HG02610 (cell line): ENCODE measurements around the gene TLR6.
"Not testable (repeated sequence)": the region's sequence is repeated elsewhere in the genome, so short reads cannot be mapped to it uniquely, and the experiment has no call there.

Experiments
- ATAC-seq: cut with Tn5 transposase; IDR thresholded peaks from one replicate; pipeline ENCODE4 v1.9.1; 2021; ENCODE audit warnings: mild to moderate bottlenecking, moderate library complexity; ENCODE audit not compliant: unreplicated experiment

The TLR6 gene

GRCh38 chr4:38823766-38824165, 32.9 kb downstream of the TLR6 start:
- ATAC-seq, result no peak

- ATAC-seq, result no peak
Measured at GRCh38 chr4:38822748-38823303, 33.8 kb downstream of the TLR6 start.

DNA sequence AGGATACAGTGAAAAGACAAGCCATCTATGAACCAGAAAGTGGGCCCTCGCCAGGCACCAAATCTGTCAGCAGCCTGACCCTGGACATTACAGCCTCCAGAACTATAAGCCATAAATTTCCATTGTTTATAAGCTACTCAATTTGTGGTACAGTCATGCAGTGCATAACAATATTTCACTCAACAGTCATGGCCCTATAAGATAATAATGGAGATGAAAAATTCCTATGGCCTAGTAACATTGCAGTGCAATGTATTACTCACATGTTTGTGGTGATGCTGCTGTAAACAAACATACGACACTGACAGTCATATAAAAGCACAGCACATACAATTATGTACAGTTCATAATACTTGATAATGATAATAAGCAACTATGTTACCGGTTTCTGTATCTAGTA, 34.9 kb downstream of the TLR6 start:
- ATAC-seq, result no peak

DNA sequence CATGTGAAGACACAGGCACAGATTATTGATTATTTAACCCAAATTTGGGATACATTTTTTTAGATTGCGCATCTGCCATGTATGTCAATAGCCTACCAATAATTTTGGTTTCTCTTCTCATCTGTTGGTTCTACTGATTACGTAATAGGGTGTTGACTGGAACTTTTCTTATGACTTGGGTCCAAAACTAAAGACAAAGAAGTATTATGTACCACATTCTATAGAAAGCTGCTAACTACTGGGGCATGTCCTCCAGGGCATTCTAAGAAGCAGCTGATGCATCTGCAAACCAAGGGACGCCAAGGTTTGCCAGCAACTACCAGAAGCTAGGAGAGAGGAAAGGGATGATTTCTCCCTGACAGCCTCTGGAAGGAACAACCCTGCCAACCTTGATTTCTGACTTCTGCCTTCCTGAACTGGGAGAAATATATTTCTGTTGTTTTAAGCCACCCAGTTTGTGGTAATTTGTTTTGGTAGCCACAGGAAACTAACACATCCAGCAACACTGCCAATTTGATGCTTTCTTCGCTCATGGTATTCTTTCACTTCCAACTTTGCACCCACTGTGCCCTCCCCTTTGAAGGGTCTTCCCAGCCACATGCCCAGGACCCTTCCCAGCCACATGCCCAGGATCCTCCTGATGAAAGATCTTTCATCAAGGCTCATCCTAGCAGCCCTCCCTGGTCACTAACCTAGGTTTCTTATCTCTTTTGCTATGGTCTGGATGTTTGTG, 36.1 kb downstream of the TLR6 start:
- ATAC-seq, result peak; percentile 40

GRCh38 chr4:38819569-38819968, 37.0 kb downstream of the TLR6 start:
- ATAC-seq, result peak; percentile 37

DNA sequence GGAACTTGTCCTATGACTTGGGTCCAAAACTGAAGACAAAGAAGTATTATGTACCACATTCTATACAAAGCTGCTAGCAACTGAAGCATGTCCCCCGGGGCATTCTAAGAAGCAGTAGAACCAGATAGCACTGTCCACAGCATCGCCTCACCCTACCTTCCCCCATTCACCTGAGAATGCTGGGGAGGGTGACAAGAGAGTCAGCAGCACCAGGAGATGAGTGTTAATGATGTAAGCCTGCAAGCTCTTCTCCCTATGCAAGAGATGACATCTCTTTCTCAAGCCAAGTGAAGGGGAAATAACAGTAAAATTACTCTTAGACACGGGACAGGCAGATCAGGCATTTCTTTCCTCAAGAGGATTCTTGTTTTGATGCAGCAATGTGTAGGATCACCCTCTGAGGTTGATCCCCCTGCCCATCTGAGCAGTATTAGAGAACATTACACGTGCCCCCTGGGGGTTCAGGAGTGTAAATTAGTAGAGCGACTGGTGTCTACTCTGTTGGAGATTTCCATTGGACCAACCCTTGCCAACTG, 38.1 kb downstream of the TLR6 start:
- ATAC-seq, result peak; percentile 73

DNA sequence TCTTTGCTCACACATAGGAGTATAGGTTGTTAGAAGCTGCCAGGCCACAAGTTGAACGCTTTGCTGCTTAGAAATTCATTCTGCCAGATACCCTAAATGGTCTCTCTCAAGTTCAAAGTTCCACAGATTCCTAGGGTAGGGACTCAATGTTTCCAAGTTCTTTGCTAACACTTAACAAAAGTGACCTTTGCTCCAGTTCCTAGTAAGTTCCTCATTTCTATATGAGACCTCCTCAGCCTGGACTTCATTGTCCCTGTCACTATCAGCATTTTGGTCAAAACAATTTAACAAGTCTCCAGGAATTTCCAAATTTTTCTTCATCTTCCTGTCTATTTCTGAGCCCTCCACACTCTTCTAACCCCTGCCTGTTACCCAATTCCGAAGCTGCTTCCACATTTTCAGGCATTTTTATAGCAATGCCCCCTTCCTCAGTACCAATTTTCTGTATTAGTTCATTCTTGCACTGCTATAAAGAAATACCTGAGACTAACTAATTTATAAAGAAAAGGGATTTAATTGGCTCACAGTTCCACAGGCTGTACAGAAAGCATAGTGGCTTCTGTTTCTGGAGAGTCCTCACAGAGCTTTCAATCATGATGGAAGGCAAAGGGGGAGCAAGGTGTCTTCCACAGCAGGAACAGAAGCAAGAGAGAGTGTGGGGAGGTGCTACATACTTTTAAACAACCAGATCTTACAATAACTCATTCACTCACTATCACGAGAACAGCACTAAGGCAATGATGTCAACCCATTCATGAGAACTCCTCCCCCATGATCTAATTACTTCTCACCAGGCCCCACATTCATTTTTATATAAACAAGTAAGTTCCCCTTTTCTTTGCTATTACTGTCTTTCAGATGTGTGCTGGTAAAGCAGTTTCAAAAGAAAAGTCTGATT, 40.5 kb downstream of the TLR6 start:
- no peak for ATAC-seq

- no peak for ATAC-seq
Measured at GRCh38 chr4:38814386-38814785, 42.2 kb downstream of the TLR6 start.

DNA sequence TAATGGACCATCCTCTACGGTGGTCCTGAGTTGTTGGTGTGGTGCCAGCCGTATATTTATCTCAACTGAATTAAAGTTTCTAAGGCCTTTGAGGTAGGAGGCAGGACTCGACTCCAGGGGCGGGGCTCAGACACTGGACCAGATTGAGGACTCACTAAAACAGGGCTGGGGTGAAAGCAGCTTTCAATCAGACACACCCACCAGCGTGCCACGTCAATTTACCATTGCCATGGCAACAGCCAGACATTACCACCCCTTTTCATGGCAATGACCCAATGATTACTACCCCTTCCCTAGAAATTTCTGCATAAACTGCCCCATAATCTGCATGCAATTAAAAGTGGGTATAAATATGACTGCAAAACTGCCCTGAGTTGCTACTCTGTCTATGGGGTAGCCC, 45.3 kb downstream of the TLR6 start:
- no peak for ATAC-seq

DNA sequence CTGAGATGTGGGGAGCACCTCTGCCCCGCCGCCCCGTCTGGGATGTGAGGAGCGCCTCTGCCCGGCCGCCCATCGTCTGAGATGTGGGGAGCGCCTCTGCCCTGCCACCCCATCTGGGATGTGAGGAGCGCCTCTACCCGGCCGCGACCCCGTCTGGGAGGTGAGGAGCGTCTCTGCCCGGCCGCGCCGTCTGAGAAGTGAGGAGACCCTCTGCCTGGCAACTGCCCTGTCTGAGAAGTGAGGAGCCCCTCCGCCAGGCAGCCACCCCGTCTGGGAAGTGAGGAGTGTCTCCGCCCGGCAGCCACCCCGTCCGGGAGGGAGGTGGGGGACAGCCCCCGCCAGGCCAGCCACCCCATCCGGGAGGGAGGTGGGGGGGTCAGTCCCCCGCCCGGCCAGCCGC, 49.2 kb downstream of the TLR6 start:
- not testable (repeated sequence) for ATAC-seq

DNA sequence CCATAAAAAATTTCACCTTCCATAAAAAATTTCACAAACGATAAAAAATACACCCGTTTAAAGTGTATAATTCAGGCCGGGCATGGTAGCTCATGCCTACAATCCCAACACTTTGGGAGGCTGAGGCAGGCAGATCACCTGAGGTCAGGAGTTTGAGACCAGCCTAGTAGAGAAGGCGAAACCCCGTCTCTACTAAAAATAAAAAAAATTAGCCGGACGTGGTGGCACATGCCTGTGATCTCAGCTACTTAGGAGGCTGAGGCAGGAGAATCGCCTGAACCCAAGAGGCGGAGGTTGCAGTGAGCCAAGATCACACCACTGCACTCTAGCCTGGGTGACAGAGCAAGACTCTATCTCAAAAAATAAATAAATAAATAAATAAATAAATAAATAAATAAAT, 50.4 kb downstream of the TLR6 start:
- ATAC-seq, result not testable (repeated sequence)

DNA sequence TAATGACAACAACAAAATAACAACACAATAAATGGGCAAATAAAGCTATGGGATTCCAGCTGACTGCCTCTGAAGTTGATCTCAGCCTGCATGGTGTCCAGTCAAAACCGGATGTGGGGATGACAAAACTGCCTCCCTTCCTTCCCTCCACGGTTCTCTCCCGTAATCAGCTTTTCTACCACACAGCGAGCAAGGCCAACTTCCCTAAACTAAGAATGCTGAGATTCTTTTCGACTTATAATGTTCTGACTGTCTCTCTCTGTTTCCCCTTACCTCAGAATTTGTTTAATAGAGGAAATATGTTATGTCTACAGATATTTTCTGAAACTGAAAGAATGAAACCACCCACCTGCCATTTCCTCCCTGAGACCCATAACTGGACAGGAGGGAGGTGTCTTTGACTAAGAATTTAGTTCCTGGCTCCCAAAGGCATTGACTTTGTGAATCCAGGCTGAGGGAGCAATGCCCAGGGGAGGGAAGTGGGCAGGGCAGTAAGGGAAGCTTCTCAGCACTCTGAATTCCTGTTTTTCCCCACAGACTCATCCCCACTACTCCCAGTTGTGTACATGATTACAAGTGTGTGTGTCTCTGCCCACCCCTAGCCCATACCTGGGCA, 51.0 kb downstream of the TLR6 start:
- ATAC-seq, result peak; percentile 85

DNA sequence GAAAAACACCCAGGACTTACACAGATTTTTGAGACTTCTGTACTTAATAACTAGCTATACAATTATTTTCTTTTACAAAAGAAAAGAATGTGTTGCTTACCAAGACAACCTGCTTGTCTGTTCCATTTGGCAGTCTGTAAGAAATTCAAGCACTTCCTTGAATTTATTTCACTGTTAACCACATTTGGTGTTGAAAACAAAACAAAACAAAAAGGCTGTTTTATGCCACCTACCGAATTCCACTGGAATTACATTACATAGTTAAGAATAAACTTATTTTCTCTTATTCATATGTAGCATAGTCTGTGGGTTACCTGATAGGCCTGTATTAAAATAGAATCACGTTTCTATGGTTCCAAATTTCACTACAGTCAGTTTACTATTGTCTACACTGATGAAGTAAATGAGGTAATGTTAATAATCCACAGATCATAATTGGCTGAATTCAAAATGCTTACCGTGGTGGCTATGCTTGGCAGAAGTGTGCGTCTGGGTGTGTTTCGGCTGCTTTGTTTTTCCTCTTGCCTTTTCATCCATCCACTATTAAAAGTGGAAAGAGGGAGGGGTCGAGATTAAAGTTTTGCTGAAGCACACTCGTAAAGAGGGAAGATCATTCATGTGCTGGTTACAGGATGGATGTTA, 51.8 kb downstream of the TLR6 start, which contains the start of gene TLR1:
Gene TLR1, minus strand, starts transcription at position 138 of the 642 bp plus-strand sequence. CDS start 5,960 bp downstream, outside the sequence.
- ATAC-seq, result peak; percentile 5

DNA sequence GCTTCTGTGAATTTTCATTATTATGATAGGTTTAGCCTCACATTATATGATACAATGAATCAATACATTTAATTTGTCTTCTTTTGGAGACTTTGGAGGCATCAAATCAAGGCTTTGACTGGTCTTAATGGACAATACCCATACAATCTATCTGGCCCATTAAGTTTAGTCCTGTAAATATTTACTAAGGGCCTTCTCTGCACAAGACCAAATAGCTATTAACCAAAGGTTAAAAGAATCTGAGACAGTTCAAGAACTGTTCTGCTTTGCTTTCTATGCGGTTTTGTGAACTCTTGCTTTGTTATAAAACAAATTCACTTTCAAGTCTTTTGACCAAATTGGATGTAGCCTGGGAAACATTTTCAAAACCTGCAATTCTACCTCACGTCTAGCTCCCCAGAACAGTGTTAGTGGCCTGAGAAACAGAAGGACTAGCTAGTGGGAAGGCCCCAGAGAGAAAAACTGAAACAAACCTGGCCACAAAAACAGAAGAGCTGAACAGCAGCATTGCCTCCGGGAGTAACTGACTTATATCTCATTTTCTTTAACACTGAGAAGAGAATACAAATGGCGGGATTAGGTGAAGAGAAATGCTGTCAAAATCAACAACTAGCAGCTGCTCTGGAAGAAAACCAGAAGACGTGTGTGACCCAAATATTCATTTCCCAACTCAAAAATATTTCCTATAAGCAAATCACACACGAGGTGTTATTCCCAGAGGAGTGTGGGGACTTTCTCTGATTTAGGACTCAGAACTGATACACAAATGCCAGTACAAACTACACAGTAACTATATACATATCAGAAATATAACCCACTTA, 52.6 kb downstream of the TLR6 start:
- ATAC-seq, result peak; percentile 56

DNA sequence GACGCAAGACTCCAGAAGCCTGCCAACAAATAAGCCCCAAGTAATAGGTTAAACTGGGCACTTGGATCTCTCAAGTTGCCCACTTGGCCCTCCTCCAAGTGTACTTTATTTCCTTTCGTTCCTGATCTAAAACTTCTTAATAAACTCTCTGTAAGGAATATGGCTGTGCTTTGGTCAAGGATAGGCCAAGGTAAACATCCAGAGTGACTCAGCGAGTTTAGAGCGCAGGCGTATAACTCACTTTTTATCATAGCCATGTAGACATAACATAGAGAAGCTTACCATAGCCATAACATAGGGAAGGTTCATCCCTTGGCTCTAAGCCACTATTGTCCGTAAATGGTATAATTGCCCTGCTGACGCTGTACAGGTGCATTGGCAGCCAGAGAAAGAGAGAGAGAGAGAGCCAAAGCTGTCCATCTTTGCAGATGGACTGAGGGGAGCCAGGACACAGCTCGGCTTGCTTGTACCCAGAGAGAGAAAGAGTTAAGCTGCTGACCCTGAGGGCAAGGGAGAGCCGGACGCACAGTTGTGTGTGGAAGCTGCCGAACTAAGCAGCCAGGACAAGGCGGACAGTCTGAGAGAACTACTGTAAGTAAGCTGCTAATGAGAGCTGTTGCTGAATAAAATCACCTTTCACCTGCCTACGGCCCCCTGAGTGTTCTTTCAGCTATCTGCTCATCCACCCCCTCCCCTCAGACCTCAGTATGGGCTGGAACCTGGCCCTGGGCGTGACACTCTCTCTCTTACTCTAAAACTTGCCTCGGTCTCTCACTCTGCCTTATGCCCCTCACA, 53.9 kb downstream of the TLR6 start:
- ATAC-seq, result no peak

DNA sequence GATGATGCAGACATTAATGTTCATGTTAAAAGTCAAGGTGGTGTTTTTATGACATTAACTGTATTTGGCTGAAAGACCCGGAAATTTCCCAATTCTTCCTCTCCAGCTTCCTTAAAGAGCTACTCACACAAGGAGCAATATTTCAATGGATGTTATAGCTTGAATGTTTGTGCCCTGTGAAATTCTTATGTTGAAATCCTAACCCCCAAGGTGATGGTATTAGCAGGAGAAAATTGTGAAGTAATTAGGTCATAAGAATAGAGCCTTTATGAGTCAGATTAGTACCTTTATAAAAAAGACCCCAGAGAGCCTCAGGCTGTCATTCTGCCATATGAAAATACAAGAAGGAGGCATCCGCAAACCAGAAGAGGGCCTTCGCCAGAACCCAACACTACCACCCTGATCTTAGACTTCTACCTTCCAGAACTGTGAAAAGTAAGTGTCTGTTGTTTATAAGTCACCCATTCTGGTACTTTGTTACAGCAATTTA, 55.6 kb downstream of the TLR6 start:
- ATAC-seq, result no peak

DNA sequence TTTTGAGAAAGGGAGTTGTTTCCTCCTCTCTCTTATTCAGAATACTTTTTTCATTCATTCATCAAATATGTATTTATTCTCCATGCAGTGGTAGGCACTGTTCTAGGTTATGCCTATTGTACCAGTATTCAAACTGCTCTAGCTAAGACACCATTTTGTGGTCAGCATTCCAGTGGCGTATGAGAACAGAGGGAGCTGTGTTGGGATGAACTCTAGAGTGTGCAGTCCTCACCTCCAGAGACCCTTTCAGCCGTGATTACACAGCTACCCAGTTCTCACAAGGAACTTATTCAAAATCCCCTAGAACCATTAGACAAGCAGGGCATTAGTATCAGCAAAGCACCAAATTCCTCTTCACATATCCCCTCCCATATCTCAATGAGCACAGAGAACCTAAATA, 56.3 kb downstream of the TLR6 start:
- ATAC-seq, result no peak

DNA sequence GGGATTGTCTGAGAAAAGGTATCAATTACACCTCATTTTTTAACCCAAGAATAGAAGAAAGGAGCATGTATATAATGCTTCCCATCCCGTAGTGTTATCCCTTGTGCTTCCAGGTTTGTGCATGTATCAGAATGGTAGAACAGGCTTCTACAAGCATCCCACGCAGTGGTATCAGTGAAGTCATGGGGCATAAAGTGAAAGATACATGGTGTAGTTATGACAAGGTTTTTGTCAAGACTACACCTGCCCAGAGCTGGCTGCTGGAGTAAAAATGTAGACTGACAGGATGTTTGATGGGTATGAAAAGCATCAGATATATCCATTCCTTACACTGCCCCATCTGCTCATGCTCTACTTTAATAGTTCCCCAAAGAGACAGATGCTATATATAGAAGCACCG, 61.5 kb downstream of the TLR6 start:
- ATAC-seq, result no peak

DNA sequence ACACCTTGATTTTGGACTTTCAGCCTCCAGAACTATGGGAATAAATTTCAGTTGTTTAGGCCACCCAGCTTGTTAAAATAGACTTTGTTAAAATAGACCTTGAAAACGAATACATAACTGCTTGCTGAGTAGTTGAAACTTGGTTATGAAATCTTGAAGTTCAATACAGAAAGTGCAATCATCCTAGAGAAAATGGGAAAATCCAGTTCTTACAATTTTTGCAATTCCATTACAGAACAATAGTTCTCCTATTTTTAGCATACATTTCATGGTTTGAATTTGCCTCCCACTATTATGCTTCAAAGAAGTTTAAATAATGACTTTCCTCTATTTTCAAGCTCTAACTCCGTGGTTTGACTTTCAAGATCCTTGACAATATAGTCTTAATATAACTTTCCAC, 62.6 kb downstream of the TLR6 start:
- ATAC-seq, result no peak
